ENCODE results near the gene PARL.
"Not testable (repeated sequence)": the region's sequence is repeated elsewhere in the genome, so short reads cannot be mapped to it uniquely, and the experiment has no call there.

PARL gene

DNA sequence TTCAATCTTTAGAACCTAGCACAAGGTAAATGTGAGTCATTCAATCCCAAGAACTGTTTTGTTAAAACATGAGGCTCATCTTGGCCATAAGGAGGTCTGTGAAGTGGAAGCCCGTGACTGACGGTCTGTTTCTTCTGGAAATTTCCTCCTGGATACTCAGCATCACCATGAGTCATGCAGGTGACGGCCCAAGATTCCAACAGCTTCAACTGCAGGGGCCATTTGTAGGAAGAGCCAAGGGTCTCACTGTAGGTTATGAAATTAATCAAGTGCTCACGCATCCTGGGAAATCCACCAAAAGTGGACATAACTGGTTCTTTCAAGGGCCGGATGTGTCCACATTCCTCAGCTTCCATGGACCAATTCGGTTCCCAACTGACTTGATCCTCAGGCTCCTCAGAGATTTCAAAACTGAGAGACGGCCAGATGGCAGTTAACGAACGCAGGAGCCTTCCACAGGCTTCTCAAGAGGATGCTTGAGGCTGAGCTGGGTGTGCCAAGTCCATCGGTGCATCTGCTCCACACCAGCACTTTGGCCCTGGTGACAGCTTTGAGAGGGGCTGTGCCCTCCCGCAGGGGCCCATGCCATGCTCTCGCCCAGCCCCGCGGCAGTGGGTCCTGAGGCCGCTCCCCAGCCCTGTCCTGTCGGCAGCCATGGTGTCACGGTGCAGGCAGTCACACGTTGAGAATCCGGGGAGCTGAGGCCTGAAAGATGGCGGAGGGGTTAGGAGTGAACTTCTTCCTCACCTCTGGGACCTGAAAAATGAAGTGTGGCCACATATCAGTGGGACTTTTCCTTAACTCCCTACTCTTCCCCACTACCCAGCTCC, 67.8 kb downstream of the PARL start:
- DNase-seq: no peak

DNA sequence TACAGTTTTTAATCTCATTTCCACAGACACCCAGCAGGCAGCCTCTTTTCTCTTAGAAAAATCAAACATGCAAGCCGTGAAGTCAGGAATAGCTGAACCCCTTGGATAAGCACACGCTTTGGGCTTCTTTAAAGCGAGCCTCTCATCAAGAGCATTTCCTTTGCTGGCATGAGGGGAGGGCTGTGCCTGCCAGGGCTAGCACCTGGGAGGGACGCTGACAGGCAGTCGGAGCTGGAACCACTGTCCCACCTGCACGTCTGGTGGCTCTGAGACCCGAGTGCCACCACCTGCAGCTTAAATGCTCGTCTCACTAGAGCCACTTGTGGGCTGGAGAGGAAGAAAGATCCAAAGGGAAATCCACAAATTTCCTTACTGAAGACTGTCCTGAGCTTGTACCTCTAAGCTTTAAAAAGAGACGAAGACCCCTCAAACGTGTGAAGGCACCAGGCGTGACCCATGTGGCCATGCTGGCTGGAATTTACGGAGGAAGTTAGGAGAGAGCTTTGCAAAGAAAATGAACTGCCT, 68.7 kb downstream of the PARL start:
- no peak for DNase-seq

DNA sequence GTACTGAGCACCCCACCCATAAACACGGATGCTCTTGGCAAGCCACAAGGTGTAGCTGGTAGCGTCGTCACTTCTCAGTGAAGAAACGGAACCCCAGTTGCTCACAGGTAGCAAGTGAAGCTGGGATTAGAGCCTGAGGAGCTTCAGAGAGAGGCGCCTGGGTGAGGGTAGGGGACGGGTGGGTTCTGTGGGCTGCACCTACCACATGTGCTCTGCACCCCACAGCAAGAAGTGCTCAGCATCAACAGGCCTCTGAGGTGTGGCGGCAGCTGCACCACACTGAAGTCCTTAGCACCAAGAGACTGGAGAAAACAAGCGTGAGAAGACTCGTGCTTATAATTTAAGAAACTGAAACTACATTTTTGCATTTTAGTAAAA, 69.1 kb downstream of the PARL start:
- no peak for DNase-seq

DNA sequence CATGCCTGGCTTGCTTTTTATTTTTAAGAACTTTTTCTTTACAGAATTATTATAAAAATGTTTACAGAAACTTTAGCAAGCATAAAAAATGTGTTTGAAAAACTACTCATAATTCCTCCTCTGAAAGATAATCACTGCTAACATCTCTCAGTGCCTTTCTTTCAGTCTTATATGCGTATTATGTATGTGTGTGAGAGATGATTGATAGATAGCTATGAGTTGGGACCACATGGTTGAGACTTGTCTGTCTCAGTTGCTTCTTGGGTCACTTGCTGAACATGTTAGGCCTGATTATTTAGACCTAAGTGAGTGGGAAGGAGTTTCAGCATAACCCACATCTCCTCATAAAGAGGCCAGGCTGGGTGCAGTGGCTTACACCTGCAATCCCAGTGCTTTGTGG, 70.4 kb downstream of the PARL start:
- DNase-seq: no peak

DNA sequence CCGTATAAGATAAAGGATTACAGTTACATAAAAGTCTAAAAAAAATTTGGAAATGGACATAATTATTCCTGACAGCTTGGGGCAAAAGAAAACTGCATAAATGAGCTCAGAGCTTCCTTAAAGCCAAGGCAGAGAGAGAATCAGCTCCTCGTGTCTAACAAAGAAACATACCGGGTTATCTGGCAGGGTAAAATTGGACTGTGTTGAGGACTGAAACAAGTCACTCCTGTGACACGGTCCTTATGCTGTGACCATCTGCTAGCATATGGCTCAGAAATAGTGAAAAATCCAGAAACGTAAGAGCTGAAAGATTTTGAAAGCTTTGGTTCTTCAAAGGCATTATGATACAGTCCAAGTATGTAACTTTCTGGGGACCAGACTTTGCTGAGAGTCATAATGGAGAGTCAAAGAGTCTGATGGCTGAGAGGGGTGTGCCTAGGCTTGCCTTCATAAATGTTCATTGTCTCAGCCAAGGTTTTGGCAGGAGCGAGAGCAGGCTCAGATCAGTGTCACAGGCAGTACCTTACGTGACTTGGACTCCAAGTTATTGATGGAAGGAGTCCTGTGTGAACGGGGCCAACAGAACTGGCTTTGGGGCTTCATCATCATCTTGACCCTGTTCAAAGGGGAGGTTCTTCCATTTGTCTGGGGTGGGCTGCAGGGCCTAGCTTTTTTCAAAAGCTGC, 71.8 kb downstream of the PARL start:
- no peak for DNase-seq

DNA sequence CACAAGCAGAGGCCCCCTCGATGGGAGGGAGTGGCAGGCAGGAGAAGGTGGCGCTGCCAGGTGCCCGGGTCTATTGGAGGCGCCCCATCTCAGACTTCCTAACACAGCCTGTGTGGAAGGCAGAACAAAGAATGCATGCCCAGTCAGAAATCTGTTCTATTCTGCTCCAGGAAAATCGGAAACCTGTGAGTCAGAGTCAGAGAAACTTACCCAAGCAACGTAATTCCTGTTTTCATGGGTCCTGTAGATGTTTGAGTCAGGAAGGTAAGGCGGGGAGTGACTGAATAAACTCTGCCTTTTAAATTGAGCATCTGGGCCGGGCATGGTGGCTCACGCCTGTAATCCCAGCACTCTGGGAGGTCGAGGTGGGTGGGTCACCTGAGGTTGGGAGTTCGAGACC, 73.0 kb downstream of the PARL start:
- DNase-seq: no peak

DNA sequence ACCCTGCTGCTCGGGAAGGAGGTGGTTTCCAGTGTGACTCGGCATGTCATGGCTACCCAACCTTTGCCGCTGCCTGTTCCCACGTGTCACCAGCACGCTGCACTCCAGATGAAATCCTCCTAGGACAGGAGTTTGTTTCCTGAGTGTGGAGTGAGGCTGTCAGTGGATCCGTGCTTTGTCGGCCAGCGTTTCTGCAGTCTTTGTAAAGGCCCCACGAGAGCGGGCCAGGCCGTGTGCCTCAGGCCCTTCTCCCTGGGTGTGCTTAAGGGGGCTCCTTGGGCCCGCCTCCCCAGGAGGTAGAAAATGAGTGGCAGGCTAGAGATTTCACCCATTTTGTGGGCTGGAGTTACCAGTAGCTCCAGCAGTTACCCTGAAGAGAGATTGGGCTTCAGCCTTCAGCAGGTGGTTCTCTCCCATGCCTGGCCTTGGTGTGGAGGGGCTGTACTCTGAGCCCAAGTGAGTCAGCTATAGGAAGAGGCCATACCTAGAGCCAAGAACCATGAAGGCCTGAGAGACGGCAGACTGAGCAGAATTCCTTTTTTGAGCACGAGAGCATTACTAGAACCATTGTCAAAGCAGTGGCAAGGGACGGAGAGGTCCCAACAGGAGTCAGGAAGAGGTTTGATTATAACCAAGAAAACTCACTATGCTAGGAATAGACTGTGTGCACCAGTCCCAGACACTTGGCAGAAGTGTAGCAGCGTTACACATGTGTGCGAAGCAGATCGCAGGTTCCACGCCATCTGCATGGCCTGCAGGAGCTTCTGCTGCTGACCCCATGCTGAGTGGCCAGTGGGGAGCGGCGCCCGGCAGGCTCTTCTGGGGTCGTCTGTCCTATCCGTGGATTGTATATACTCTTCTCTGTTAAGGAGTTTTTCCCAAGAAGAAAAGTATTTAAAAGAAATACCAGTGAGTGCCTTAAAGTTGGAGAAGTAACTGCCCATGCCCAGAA, 73.8 kb downstream of the PARL start:
- DNase-seq: no peak

DNA sequence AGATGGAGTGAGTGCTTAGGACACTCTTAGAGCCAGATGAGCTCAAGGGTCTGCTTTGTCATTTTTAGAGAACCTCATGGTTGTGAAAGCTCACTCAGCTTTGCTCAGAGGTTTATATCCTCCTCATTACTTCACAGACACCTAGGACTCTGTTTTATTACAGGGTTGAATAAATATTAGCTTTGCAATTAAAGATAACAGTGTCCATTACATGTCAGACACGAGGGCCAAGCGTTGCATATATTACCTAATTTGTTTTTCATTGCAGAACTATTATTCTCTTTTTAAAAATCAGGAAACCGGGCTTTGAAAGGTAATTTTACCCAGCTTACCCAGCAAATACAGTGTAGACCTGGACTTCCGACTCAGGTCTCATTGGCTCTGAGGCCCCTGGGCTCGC, 75.4 kb downstream of the PARL start:
- DNase-seq: peak; percentile 94

DNA sequence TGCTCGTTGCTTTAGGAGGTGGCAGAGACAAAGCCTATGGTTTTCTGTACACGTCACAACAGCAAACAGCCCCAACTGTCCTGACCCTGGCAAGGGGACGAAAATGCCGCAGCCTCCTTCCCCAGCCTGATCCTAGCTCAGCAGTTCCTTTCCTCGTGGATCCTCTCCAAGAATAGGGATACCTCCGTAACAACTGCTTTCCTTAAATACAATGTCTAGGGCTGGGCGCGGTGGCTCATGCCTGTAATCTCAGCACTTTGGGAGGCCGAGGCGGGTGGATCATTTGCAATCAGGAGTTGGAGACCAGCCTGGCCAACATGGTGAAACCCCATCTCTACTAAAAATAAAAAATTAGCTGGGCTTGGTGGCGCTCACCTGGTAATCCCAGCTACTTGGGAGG, 76.3 kb downstream of the PARL start:
- DNase-seq: no peak

DNA sequence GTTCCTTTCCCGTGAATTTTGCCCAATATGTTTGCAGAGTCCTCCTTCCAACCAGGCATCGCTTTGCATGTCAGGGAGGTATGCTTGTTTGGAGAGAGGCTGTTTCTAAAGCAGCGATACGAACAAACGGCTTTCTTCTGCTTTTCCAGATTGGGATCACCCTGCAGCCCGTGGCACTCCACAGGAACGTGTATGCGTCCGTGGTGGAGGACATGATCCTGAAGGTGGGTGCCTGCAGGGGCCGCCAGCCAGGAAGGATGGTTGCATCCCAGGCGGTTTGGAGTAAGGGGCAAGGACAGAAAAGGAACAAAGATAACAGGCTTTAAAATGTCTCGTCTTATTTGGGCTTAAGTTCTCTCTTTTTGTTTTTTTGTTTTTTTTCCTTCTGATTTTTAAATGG, 76.8 kb downstream of the PARL start:
- DNase-seq: peak; percentile 13

DNA sequence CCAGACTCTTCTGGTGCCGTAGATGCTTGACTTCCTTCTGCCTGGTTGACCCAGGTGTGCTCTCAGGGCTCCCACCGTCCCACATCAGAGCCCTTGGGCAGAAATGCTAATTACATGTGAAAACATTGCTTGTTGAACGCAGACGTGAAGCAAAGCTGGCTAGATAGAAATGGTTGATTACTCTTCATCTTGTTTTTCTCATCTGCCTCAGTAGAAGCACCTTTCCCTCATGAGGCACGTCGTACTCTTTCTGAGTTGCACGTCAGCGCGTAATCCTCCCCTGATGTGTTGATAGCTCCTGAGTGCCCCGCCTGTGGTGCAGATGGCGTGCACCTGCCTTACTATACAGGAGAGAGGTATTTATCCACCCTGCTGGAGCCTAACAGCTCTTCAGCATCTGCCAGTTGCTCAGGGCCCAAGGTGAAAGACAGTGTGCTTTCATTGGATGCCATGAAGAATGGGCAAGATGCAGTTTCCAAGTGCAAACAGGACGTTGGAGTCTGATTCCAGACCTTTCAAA, 77.4 kb downstream of the PARL start:
- DNase-seq: peak; percentile 96

DNA sequence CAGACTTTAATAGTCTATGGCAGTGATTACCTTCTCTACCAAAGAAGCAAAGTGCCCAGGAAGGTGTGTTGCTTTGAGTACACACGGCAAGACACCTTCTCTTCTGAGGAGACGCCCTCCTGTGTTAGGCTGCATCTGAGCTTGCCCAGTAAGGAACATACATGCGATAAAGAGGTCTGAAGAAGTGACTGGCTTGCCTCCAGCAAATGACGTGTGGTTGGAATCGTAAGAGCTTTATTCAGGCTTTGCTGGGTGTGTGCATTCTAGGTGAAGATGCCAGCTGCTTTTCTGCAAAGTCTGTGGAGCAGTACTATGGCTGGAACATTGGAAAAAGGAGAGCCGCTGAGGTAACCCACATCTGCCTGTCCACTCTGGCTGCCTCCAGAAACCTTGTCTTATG, 81.7 kb downstream of the PARL start:
- no peak for DNase-seq

DNA sequence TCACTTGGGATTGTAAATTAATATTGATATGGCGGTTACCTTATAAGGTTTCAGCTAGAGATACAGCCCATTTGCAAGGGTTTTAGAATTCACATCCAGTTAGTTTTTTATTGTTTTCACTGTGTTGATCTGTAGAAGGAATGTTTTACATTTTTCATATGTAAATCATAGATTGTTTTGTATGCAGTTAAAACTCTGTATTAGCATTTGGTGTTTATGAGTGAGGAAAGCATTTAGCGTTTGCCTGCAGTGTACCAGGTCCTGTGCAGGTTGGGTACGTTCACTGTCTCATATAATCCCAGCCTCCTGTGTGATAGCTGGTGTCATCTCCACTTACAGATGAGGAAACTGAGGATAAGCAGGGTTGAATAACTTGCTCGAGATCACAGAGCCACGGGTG, 83.1 kb downstream of the PARL start:
- DNase-seq: no peak

DNA sequence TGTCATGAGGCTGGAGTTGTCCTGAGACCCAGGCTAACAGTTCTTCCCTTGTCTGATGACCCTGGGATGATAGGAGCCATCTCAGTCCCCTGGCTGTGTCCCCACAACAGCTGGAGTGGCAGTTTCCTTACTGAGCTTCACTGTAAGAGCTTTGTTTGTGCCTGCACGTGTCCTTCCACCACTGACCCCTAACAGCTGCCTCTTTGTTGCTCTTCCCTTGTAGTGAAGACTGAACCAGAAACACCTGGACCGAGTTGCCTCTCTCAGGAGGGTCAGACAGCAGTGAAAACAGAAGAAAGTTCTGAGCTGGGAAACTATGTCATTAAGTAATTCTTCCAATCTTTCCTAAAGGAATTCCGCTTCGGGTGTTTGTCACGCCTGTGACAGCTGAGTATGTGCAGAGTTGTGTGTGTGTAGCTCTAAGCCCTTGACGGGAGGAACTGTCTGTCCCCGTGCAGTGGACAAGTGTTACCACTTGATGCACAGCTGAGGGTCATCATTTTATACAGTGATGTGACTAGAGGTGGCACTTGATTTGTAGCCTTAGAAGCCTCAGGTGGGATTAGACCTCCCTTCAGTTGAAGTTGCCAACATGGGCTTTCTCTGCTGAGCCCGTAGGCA, 84.3 kb downstream of the PARL start:
- no peak for DNase-seq

DNA sequence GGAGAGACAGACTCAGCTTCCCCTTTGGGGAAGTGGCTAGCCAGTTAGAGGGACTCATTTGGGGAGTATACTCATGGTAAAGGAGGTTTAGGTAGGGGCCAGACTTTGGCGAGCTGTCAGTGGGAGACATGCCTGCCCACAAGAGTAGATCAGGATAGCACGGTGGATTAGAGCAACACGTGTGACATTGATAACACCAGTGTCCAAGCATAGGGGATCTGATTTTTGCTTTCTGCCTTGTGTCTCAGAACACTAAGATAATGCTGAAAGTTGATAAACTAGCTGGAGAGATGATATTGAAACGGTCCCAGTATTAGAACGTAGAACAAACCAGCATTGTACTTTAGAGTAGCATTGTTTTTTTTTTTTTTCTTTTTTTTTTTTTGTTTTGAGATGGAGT, 85.2 kb downstream of the PARL start:
- DNase-seq: no peak

DNA sequence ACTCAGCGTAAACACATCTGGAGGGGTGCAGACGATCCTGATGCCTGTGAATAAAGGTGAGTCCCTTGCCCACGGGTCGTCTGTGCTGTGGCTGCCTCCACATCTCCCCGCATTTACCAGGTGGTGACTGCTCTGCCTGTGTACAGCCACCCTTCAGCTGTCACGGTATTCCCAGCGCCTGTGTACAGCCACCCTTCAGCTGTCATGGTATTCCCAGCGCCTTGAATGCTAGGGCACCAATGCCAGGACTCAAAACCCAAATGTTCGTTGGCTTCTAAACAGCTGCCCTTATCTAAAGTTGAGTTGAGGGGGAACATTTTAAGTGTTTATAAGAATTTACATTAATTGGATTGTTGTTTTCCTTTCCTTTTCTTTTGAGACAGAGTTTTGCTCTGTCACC, 86.7 kb downstream of the PARL start:
- DNase-seq: no peak

DNA sequence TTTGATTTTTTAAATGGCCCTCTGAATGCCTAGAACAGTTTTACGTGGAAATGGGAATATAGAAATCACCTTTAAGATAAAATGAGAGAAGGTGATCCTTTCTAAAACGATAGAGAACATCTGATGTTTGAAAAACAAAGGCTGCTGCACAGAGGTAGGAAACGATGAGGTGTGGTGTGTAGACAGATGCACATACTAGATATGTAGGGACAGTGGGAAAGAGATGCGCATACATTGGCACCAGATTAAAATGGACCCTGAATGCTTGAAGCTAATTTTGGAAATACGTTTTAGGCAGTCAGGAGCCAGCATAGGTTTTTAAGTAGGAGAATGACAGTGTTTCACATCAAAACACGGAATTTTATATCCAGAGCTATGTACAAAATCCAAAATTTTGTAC, 88.3 kb downstream of the PARL start:
- no peak for DNase-seq

DNA sequence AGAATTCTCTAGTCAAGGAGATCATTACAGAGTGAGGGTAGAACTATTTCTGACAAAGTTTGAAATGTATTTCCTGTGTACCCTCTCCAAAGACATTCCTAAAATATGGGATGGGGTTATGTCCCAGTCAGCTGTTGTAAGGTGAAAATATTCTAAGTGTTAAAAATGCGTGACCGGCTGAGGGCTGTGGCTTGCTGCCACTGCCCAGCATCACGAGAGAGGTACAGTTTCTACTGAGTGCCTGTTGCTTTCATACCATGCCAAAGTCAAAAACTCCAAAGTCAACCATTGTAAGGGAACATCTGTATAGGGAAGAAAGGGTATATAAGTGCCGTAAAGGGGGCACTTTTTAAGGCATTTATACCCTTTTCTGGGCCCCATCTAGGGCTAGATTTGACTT, 90.2 kb downstream of the PARL start:
- no peak for DNase-seq

DNA sequence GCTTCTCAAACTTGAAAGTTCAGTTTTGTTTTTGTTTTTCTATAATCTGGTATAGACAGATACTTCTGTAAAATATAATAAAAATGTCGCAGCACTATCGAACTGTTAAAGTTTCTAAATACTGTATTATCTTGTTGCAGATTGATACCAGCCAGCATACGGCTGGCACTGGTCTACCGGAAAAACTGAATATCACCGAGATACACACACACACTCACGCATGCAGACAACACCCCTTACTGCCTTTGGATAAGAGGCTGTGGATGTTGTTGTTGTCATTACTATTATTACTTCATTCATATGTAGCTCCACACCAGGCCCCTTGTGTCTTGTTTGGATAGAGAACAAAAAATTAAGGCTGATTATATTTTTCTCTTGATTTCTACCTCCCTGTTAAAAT, 91.7 kb downstream of the PARL start:
- no peak for DNase-seq

DNA sequence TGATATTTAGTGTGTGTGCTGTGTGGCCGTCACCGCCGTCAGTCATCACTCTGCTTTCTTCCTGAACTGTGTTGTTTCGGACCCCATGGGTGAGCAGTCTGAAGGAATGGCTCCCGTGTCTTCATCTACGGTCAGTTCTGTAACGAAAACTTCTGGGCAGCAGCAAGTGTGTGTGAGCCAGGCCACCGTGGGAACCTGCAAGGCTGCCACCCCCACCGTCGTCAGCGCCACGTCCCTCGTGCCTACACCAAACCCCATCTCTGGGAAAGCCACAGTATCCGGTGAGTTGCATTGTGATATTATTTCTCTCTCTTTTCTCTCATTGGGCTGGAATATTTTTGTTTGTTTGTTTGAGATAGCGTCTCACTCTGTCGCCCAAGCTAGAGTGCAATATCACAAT, 94.0 kb downstream of the PARL start:
- no peak for DNase-seq

DNA sequence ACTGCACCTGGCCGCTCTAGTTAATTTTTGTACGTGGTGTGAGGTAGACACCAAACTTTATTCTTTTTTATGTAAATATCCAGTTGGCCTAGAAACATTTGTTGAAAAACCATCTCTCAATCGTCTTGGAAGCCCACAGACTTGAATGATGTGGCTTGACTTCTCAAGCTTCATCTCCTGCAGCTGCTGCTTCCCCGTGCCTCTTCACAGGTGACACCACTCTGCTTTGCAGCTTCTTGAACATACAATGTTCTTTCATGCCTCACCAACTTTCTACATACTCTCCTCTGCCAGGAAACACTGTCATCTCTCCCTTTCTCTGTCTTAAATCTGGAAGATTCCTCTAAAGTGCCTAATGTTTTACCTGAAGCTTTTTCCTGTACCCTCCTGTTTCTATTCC, 94.9 kb downstream of the PARL start:
- DNase-seq: no peak

DNA sequence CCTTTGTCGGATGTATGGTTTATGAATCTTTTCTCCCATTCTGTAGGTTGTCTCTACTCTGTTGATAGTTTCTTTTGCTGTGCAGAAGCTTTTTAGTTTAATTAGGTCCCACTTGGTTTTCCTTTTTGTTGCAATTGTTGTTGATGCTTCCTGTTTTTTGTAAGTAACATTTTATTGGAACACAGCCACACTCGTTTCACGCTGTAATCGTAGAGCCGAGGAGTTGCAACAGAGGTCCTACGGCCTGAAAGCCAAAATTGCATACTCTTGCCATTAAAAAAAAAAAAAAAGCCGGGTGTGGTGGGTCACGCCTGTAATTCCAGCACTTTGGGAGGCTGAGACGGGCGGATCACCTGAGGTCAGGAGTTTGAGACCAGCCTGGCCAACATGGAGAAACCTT, 100.2 kb downstream of the PARL start:
- not testable (repeated sequence) for DNase-seq

All from NCI-H774 (cell line).